KOPT-K1 (cell line): ENCODE measurements around the gene DVL2.

Experiments
- H3K27ac ChIP-seq: fragments of 200-600 bp; sonication (generic); 2 replicates; pipeline ENCODE4 v1.5.1; 2016; ENCODE audit warnings: antibody characterized with exemption, mild to moderate bottlenecking, low read depth, low read length; ENCODE audit not compliant: poor library complexity, severe bottlenecking
- H3K36me3 ChIP-seq: fragments of 200-600 bp; sonication (generic); 2 replicates; pipeline ENCODE4 v1.5.1; 2017; ENCODE audit warnings: antibody characterized with exemption, mild to moderate bottlenecking, low read length, moderate library complexity; ENCODE audit not compliant: insufficient read depth
- H3K9me3 ChIP-seq: fragments of 200-600 bp; sonication (generic); 2 replicates; pipeline ENCODE4 v1.5.1; 2017; ENCODE audit warnings: antibody characterized with exemption, low read length, mild to moderate bottlenecking; ENCODE audit not compliant: insufficient read depth, poor library complexity, severe bottlenecking

DVL2 gene

GRCh38 chr17:7220593-7221277 is 13.6 kb downstream of the DVL2 start:
- Histone ChIP-seq H3K36me3 (peaks cover 40% of the 10 kb centered on the region), H3K27ac (peak overlapping the region; percentile 77), H3K9me3 (no peaks in the 10 kb centered on the region)

- Histone ChIP-seq H3K36me3 (peaks cover 32% of the 10 kb centered on the region), H3K9me3 (no peaks in the 10 kb centered on the region), H3K27ac (peak within 1 kb of the TSS; percentile 77)
These were observed 14.3 kb downstream of the DVL2 start, which contains the start of the genes ACADVL and DLG4 for GRCh38 chr17:7219812-7220592. Gene ACADVL, plus strand, starts transcription at chr17:7219938. Its CDS starts 47 bp downstream, at chr17:7219985. Gene DLG4, minus strand, starts transcription at chr17:7219836.

DNA sequence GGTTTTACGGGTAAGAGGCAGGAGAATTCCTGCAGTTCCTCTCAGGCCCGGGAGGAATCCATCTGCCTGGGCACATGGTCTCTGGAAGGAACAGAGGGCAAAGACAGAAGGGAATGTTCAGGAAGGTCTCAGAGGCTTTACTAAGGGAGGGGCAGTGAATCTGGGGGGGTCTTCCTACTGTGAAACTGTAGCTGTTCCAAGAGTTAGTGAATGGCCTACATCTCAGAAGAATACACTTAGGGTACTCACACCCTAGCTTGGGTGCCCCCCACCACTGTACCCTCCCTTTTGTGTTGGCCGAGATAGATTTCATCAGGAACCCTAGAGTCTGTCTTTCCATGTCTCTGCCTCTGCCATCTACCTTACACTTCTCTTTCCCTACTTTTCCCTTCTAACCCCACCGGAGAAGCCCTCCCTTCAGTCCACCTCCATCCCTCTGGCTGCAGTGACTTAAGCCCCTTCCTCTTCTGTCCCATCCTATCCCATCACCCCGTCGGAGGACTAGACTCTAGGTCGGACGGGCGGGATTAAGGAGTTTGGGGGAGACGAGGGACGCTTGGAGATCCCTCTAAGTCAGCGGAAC is 15.0 kb downstream of the DVL2 start:
- Histone ChIP-seq H3K36me3 (peaks cover 26% of the 10 kb centered on the region), H3K9me3 (no peaks in the 10 kb centered on the region), H3K27ac (peak overlapping the region; percentile 77)

GRCh38 chr17:7218758-7219157 is 15.6 kb downstream of the DVL2 start:
- Histone ChIP-seq H3K9me3 (no peaks in the 10 kb centered on the region), H3K27ac (peak overlapping the region; percentile 77), H3K36me3 (peaks cover 20% of the 10 kb centered on the region)

DNA sequence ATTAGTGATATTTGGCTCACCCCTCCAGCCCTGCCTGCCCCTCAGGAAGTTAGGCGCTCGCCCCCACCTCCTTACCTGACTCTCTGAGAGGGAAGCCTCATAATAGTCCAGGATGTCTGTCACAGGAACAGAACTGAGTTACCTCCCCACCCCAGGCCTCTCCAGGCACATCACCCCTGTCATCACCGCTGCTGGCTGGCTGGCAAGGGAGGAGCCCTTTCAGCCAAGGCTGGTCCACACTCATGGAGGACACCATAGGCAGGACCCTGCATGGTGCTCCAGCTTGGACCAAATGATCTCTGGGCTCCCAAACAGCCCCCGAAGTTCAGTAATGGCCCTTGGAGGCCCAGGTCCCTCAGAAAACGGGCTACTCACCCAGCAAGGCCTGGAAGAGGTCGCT is 16.2 kb downstream of the DVL2 start:
- peaks cover 14% of the 10 kb centered on the region for H3K36me3 ChIP-seq
- peak overlapping the region; percentile 59 for H3K27ac ChIP-seq
- H3K9me3 ChIP-seq = no peaks in the 10 kb centered on the region

DNA sequence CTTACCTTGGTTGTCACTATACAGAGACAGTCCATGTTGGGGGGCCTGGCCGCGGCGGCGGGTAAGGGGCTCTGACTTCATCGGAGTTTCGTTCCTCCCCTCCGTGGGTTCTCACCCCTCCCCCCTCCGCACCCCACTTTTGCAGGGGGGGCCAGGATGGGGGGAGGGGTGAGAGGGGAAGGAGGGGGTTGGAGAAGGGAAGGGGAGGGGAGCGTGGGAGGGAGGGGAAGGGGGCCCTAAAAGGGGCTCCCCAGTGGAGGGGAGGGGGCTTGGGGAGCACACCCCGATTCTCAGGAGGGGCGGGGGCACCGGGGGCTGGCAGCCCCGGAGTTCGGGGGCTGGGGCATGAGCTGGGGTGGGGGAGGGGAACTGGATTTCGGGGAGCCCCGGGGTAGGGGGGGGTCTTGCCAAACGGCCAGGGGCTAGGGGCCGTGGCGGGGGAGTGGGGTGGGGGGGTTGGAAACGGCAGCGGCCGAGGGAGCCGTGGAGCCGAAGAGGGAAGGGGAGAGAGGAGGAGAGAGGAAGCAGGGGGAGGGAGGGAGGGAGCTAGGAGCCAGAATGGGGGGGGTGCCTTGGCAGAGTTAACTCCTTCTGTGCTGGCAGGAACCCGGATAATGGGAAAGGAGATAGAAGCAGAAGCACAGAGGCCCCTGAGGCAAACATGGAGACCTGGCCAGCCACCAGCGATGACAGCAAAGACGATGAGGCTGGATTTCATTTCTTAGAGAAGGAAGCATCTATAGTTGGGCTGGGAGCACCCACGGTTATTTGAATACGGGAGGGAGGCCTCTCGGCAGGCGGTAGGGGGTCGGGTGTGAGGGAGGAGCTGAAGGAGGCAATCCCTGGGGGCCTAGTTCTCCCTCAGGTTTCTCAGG is 17.0 kb downstream of the DVL2 start:
- Histone ChIP-seq H3K27ac (peak overlapping the region; percentile 59), H3K9me3 (no peaks in the 10 kb centered on the region), H3K36me3 (peaks cover 6% of the 10 kb centered on the region; the same call in 1 of the 2 replicates)

- Histone ChIP-seq H3K9me3 (no peaks in the 10 kb centered on the region), H3K27ac (peak overlapping the region; percentile 54), H3K36me3 (no peaks in the 10 kb centered on the region)
These were observed 17.8 kb downstream of the DVL2 start for GRCh38 chr17:7216242-7217112.

GRCh38 chr17:7215652-7216180 is 18.6 kb downstream of the DVL2 start:
- H3K27ac ChIP-seq = peak overlapping the region; percentile 55
- H3K36me3 ChIP-seq = no peaks in the 10 kb centered on the region
- H3K9me3 ChIP-seq = no peaks in the 10 kb centered on the region

DNA sequence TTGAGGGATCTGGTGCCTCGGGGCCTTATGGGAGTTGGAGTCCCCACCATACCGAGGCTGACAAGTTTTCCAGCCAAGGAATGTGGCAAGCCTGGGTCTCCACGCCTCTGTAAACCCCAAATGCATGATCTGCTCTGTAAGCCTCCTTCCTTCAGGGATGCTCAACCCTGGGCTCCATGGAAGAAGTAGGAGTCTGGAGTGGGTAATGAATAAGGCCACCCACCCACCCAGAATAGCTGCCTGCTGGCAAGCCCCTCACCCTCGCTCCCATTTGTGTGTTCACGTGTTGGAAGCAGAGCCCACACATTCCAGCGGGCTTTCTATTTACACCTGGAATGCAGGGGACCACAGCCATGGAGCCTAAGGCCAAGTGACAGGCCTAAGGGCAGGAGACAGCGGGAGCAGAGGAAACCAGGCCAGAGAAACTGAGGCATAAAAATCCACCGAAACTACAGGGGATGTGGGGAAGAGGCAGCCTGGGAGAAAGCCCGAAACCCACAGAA is 19.1 kb downstream of the DVL2 start:
- Histone ChIP-seq H3K36me3 (no peaks in the 10 kb centered on the region), H3K9me3 (no peaks in the 10 kb centered on the region), H3K27ac (peak overlapping the region; percentile 55)

GRCh38 chr17:7214300-7215135 is 19.8 kb downstream of the DVL2 start:
- Histone ChIP-seq H3K27ac (peak overlapping the region; percentile 55), H3K36me3 (no peaks in the 10 kb centered on the region), H3K9me3 (no peaks in the 10 kb centered on the region)

GRCh38 chr17:7213895-7214299 is 20.4 kb downstream of the DVL2 start:
- Histone ChIP-seq H3K36me3 (no peaks in the 10 kb centered on the region), H3K27ac (peak overlapping the region; percentile 55), H3K9me3 (no peaks in the 10 kb centered on the region)

DNA sequence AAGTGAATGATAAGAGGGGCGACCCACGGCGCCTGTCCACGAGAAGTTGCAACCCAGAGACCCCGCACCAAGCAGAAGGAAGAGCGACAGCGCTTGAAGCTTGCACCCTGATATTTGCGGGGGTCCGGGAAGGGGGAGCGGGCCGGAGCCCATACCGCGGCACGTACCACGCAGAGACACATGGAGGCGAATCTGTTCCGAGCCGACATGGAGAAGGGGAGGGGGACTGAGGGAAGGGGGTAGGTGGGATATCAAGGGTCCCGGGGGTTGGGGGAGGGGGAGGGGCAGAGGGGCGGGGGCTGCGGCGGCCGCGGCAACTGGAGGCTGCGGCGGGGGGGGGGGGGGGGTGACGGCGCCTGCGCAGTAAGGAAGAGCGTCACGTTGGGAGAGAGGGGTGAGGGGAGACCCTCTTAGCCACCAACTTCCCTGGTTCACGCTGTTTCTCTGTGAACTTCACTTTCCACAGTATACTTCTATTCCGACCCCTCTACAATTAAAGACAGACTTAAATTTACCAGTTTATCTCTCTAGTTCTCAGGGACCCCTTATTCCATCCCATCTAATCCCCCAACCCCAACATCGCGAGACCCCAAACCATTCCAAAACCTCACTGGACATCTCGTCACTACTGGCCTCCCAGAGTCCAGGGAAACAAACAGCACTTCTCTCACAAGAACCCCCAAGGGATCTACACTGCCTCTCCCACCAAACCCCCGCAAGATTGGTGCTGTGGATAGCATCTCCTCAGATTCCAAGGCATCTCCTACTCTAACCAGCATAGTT is 22.6 kb downstream of the DVL2 start:
- H3K36me3 ChIP-seq = no peaks in the 10 kb centered on the region
- no peak overlapping the region for H3K27ac ChIP-seq

More for the DNA sequence above, 22.6 kb downstream of the DVL2 start:
- H3K9me3 ChIP-seq = no peaks in the 10 kb centered on the region
